GM19240 (cell line): ENCODE data around the gene PIK3CB.
A peak's percentile ranks its signal among the peaks of the same experiment; 100 is the strongest.
"Not testable (repeated sequence)": the region's sequence is repeated elsewhere in the genome, so short reads cannot be mapped to it uniquely, and the experiment has no call there.

Experiments
- DNase-seq: peaks from one replicate; pipeline ENCODE4 v3.0.0; 2011; ENCODE audit warnings: low spot score; ENCODE audit not compliant: insufficient read length

The PIK3CB gene

GRCh38 chr3:138620431-138620830 lies 214.3 kb downstream of the PIK3CB start:
- no peak for DNase-seq

GRCh38 chr3:138615462-138615861 lies 219.3 kb downstream of the PIK3CB start:
- DNase-seq: no peak

GRCh38 chr3:138609898-138610266 lies 224.8 kb downstream of the PIK3CB start:
- DNase-seq: no peak

- DNase-seq: peak; percentile 33
Observed at GRCh38 chr3:138608322-138609135, 226.2 kb downstream of the PIK3CB start, which contains the start of gene FAIM. Gene FAIM, plus strand, starts transcription at chr3:138608771. Its CDS starts 10,956 bp downstream, at chr3:138619727.

GRCh38 chr3:138604106-138604595 lies 230.6 kb downstream of the PIK3CB start:
- DNase-seq: not testable (repeated sequence)
